OCI-LY3 (cell line): ENCODE data around the gene HASPIN.

Experiments used
- CTCF ChIP-seq: fragments of 200-600, 300-600 bp; sonication (generic); IDR thresholded peaks from 2 replicates; pipeline ENCODE4 v1.5.1; 2014; ENCODE audit warnings: antibody characterized with exemption, low read length, low read depth
- EZH2phosphoT487 ChIP-seq: fragments of 200-600 bp; shearing (Covaris generic); IDR thresholded peaks from 2 replicates; pipeline ENCODE4 v1.6.1; 2018; ENCODE audit warnings: antibody characterized with exemption, mixed run types, low read depth

DNA sequence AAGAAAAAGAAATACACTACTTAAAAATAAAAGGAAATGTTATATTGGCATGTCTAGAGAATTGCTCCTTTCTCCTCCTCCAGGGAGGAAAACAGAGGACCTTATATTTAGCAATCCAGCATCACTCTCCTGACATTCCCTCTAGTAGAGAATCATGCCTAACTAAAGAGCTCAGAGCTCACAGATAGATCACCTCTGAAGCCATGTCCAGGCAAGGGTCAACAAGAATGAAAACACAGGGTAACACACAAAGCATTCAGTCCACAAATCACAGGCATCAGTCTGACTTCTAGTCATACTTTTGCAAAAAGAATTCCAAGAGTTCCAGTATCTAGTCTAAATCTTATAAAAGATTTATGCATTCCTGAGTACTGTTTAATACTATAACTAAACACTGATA lies 4.4 kb upstream of the HASPIN start:
- TF ChIP-seq CTCF (no peak), EZH2phosphoT487 (no peak)
